MM.1S (cell line): ENCODE results near the gene IMMP2L.

Experiments
- DNase-seq: peaks from one replicate; pipeline ENCODE4 v3.0.0-alpha.2; 2015
- H2AFZ ChIP-seq: fragments of 300-600 bp; sonication (generic); 2 replicates; pipeline ENCODE4 v1.6.0; 2016; ENCODE audit warnings: antibody characterized with exemption, low read length
- H3F3A ChIP-seq: fragments of 300-600 bp; sonication (generic); 2 replicates; pipeline ENCODE4 v1.6.1; 2016; ENCODE audit warnings: mild to moderate bottlenecking, antibody characterized with exemption, low read length, moderate library complexity, mixed read lengths; ENCODE audit not compliant: insufficient read depth
- H3K27ac ChIP-seq: fragments of 300-600 bp; sonication (generic); 2 replicates; pipeline ENCODE4 v1.5.1; 2016; ENCODE audit warnings: mild to moderate bottlenecking, low read length
- H3K27me3 ChIP-seq: fragments of 300-600 bp; sonication (generic); replicated peaks from 2 replicates; pipeline ENCODE4 v1.6.0; 2016; ENCODE audit warnings: low read length; ENCODE audit not compliant: insufficient read depth
- H3K36me3 ChIP-seq: fragments of 300-600 bp; sonication (generic); replicated peaks from 2 replicates; pipeline ENCODE4 v1.6.1; 2016; ENCODE audit warnings: mild to moderate bottlenecking, low read length, mixed read lengths; ENCODE audit not compliant: insufficient read depth
- H3K4me1 ChIP-seq: fragments of 300-600 bp; sonication (generic); 2 replicates; pipeline ENCODE4 v1.6.1; 2016; ENCODE audit warnings: low read length, mixed read lengths
- H3K4me2 ChIP-seq: fragments of 300-600 bp; sonication (generic); 2 replicates; pipeline ENCODE4 v1.6.0; 2016; ENCODE audit warnings: low read depth, low read length
- H3K4me3 ChIP-seq: fragments of 300-600 bp; sonication (generic); 2 replicates; pipeline ENCODE4 v1.5.1; 2016; ENCODE audit warnings: low read length, mixed read lengths
- H3K79me2 ChIP-seq: fragments of 300-600 bp; sonication (generic); 2 replicates; pipeline ENCODE4 v1.6.1; 2016; ENCODE audit warnings: mixed run types, low read length, mixed read lengths
- H3K9ac ChIP-seq: fragments of 300-600 bp; sonication (generic); 2 replicates; pipeline ENCODE4 v1.6.1; 2016; ENCODE audit warnings: low read length, mixed read lengths
- H3K9me2 ChIP-seq: fragments of 300-600 bp; sonication (generic); replicated peaks from 2 replicates; pipeline ENCODE4 v1.6.1; 2016; ENCODE audit warnings: mild to moderate bottlenecking, low read length, mixed read lengths; ENCODE audit not compliant: insufficient read depth
- H3K9me3 ChIP-seq: fragments of 300-600 bp; sonication (generic); replicated peaks from 2 replicates; pipeline ENCODE4 v1.6.1; 2016; ENCODE audit warnings: mild to moderate bottlenecking, low read length, mixed read lengths; ENCODE audit not compliant: insufficient read depth
- H4K20me1 ChIP-seq: fragments of 300-600 bp; sonication (generic); 2 replicates; pipeline ENCODE4 v1.6.1; 2016; ENCODE audit warnings: mild to moderate bottlenecking, low read length, moderate library complexity, mixed read lengths; ENCODE audit not compliant: insufficient read depth
- CTCF ChIP-seq: fragments of 300-600 bp; sonication (generic); IDR thresholded peaks from 2 replicates; pipeline ENCODE4 v1.5.1; 2016; ENCODE audit warnings: antibody characterized with exemption, low read length, mixed read lengths
- EZH2 ChIP-seq: fragments of 300-600 bp; sonication (generic); optimal IDR thresholded peaks from 2 replicates; pipeline ENCODE3; 2017; ENCODE audit warnings: low read depth, mild to moderate bottlenecking, antibody characterized with exemption, low read length, mixed read lengths
- EZH2phosphoT487 ChIP-seq: fragments of 300-600 bp; sonication (generic); IDR thresholded peaks from 2 replicates; pipeline ENCODE4 v1.6.1; 2018; ENCODE audit warnings: antibody characterized with exemption, low read length

IMMP2L gene

GRCh38 chr7:111527545-111527944 is 34.7 kb downstream of the IMMP2L start:
- peaks cover 16% of the 10 kb centered on the region for H3F3A ChIP-seq
- peak overlapping the region; percentile 0; the same call in 1 of the 2 replicates for H3K27ac ChIP-seq
- no peaks in the 10 kb centered on the region for H3K9me3 ChIP-seq
- peak; percentile 62 for DNase-seq
- H3K4me3 ChIP-seq: no peak overlapping the region
- TF ChIP-seq CTCF (no peak), EZH2 (no peak), EZH2phosphoT487 (no peak)
- no peaks in the 10 kb centered on the region for H3K9me2 ChIP-seq
- H3K79me2 ChIP-seq: no peaks in the 10 kb centered on the region
- peaks cover 25% of the 10 kb centered on the region for H3K4me1 ChIP-seq
- H3K9ac ChIP-seq: no peak overlapping the region
- H4K20me1 ChIP-seq: peaks cover 10% of the 10 kb centered on the region; the same call in 1 of the 2 replicates
- H2AFZ ChIP-seq: no peak overlapping the region
- H3K4me2 ChIP-seq: peak overlapping the region; percentile 48
- peaks cover 74% of the 10 kb centered on the region for H3K27me3 ChIP-seq
- H3K36me3 ChIP-seq: no peaks in the 10 kb centered on the region

DNA sequence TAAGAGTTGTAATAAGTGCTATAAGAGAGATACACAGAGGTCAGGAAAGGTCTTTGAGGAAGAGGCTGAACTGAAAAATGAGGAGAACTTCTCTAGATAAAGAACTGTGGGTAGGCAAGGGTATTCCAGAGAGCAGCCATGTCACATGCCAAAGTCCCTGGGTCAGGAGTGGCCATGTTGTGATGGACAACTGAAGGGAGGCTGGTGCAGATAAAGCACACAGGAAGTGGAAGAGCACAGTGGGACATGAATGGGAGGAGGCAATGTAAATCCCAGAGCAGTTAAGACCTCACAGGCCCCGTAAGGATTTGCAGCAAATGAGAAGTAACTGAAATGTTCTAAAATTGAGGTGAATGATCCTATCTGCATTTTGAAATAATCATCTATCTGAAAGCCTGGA is 37.2 kb downstream of the IMMP2L start:
- Histone ChIP-seq H3K9me2 (no peaks in the 10 kb centered on the region), H3K27ac (no peak overlapping the region), H3K79me2 (no peaks in the 10 kb centered on the region), H3K9ac (no peak overlapping the region), H3K4me2 (no peak overlapping the region), H3F3A (peaks cover 16% of the 10 kb centered on the region), H3K36me3 (no peaks in the 10 kb centered on the region), H3K27me3 (peaks cover 53% of the 10 kb centered on the region), H3K9me3 (no peaks in the 10 kb centered on the region), H2AFZ (no peak overlapping the region), H3K4me3 (no peak overlapping the region), H4K20me1 (peaks cover 10% of the 10 kb centered on the region; the same call in 1 of the 2 replicates), H3K4me1 (peaks cover 25% of the 10 kb centered on the region)
- DNase-seq: no peak
- no peak for TF ChIP-seq CTCF
- TF ChIP-seq EZH2phosphoT487: no peak
- TF ChIP-seq EZH2: no peak

- Histone ChIP-seq H3K4me3 (no peak overlapping the region), H4K20me1 (no peaks in the 10 kb centered on the region), H3K27ac (no peak overlapping the region), H2AFZ (no peak overlapping the region), H3K4me1 (peaks cover 1% of the 10 kb centered on the region; the same call in 1 of the 2 replicates), H3K9ac (no peak overlapping the region), H3K79me2 (no peaks in the 10 kb centered on the region), H3F3A (no peaks in the 10 kb centered on the region), H3K36me3 (no peaks in the 10 kb centered on the region), H3K9me3 (no peaks in the 10 kb centered on the region), H3K4me2 (no peak overlapping the region), H3K9me2 (no peaks in the 10 kb centered on the region), H3K27me3 (peaks cover 31% of the 10 kb centered on the region)
- DNase-seq: no peak
- TF ChIP-seq EZH2 (no peak), EZH2phosphoT487 (no peak), CTCF (no peak)
These were observed 40.6 kb downstream of the IMMP2L start for GRCh38 chr7:111521660-111522059.
